HG02885 (cell line): ENCODE measurements around the gene GRID1.

ENCODE experiments used
- ATAC-seq: cut with Tn5 transposase; IDR thresholded peaks from one replicate; pipeline ENCODE4 v1.9.1; 2021; ENCODE audit warnings: mild to moderate bottlenecking; ENCODE audit not compliant: unreplicated experiment, poor library complexity

The GRID1 gene

DNA sequence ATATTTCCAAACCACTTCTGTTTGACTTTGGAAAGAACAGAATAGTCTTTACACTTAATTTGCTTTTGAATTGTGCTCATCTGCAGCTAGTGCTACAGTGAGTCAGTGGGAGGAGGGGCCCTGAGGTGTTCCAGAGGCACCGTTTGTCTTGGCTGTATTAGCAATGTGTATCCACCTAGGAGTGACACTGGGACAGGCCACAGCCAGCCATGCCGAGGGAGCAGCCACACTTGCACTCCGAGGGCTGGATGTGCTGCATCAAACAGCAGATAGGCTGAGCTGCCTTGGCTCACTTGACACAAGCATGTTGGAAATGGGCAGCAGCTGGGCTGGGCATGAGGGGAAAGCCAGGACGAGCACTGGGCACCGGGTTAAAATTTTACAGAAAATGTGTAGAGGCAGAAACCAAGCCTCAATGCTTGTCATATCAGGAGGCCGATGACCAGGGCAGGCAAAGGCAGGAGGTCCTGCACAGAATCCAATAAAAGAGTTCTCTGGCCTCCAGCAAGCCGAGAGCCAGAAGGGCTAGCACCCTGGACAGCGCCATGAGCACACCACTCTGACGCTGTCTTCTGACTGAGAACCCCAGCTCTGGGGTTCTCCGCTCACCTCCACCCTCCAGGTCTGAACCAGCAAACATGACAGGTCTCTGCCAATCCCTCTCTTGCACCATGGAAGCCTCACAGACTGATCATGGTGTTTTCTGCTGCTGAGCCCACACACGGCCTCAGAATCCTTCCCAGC, 163.3 kb downstream of the GRID1 start:
- ATAC-seq, result no peak

DNA sequence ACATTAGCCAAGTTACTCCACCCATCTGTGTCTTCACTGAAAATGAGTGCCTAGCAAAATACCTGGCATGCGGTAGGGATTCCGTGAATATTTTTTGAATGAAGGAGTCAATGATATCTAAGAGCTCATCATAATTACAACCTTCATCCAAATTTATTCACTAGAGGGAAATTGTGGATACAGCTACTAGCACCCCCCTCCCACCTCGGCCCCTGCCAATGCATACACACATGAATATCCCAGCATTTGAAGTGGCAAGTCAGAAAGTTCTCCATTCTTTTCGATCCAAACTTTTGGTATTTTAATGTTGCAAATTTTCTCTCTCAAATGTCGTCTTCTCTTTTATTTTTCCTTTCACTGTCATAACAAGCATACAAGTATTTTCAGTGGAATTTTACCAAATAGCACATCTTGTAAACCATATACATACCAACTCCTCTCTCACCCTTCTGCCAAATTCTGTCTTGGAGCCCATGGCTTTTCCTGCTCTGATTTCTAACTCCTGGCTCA, 164.3 kb downstream of the GRID1 start:
- no peak for ATAC-seq

DNA sequence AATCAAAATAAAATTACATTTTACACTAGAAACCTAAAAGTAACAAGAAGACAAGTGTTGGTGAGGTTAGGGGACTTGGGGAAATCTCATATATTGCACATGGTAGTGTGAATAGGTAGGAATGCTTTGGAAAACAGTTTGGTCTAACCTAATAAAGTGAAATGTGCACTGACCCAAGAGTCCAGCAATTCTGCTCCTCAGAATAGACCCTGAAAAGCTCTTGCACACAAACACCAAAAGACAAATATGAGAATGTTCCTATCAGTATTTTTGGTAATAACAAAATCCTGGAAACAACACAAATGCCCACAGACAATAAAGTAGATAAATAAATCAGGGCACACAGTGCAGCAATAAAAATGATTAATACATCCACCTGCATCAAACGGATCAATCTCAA, 165.7 kb downstream of the GRID1 start:
- ATAC-seq, result no peak

DNA sequence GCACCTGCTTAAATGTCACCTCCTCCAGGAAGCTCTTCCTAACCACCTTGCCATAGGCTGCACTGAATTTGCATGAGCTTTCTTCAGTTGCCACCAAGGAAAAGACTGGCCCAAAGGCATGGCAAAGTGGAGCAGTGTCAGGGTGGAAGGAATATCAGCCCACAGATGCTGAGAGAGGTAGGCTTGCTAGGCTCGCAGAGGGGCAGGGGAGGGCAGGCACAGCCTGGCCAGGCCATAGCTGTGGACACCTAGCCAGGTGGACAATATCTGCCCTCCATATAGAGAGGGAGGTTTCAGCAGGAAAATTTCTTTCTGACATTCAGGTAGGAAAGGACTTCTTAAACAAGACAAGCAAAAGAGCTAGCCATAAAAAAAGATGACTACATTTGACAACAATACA, 166.3 kb downstream of the GRID1 start:
- no peak for ATAC-seq

DNA sequence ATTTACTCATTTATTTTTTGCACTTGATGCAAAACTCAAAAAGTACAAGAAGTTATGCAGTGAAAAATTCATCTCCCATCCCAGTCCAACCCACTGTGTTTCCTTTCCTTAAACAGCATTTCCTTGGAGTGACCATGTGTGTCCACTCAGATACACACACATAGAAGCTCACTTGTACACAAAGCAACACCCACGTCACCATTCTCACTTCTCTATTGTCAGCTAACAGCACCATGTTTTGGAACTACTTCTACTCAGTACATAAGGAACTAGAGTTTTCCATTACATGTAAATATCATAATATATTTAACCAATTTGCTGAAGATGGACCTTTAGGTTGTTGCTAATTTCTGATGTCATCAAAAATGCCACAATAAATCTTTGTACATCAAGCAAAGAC, 167.6 kb downstream of the GRID1 start:
- peak; percentile 40 for ATAC-seq

DNA sequence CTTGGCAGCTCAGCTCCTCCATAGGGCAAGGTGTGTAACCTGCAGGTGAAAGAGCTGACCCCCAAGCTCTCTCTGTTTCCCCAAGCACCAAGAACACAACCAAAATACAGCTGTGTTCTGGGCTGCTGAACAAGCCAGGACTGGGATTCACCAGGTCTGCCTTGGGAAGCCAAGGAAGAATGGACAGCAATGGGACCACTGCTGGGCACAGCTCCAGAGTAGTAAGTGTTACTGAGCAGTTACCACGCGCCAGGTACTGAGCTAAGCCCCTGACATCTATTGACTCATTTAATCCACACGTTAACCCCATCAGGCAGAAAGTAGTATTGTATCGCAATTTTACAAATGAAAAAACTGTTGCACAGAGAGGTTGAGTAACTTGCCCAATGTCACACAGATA, 168.3 kb downstream of the GRID1 start:
- no peak for ATAC-seq

DNA sequence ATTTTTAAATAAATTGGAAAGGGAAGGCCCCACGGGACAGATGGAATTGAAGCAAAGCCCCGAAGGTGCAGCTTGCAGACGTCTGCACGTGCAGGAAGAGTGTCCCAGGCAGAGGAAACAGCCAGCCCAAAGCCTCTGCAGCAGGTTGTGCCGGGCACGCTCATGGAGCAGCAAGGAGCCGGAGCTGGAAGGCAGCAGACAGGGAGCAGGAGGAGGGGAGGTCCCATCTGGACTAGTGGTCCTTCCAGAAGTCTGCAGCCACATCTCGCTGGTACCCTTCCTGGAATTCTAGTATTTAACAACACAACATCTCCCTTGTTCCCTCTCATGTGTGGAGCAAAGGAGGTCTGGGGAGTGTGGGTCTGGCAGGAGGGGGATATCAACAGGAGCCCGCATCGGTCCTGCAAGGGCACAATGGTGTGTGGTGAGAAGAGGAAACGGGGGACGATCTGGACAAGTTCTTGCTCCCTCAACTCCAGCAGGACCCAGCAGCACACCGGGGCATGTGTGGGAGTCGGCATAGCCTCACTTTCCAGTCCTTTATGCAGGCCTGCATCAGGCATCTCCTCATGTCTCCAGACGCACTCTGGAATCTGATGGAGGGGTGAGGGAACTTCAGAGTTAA, 169.3 kb downstream of the GRID1 start:
- ATAC-seq, result no peak

DNA sequence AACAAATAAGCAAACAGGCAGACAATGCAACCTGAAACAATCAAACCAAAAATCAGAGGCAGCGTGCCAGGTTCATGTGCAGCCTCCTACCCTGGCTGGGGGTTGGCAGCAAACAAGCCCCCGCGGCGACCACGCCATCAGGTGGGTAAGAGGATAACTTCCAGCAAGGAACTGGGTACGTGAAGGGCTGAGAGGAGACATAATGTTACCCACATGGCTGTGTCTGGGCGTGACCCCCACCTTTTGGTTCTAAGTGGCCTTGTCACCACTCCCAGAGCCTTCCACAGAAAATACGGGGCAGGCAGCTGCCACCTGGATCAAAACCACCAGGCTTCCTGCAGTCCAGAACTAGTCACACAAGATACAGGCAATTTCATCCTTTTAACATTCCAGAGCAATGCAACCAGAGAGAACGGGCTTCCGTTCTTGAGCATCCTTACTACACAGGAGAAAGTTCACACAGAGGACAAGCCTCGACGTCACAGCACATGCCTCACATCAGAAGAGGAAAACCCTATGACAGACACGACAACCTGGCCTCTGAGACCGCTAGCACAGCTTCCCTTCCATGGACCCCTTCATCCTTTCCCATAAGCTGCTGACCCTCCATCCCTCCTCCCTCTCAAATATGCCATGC, 171.0 kb downstream of the GRID1 start:
- ATAC-seq, result no peak

DNA sequence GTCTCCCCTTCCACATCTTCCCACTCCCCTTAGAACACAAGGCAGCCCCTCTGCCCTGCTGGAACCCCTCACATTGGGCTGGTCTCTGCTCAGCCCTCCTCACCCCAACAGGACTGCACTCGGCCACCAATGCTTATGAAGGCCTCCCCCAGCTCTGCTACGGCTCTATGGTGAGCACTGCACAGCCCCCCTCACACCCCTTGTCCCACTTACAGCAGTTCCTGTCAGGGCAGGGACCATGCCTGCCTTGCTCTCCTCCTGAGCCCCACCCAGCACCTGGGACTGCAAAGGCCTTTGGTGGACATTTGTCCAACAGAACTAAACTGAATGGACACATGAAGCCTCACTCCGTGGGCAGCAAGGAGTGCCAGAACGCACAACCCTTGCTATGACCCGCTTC, 171.9 kb downstream of the GRID1 start:
- no peak for ATAC-seq

DNA sequence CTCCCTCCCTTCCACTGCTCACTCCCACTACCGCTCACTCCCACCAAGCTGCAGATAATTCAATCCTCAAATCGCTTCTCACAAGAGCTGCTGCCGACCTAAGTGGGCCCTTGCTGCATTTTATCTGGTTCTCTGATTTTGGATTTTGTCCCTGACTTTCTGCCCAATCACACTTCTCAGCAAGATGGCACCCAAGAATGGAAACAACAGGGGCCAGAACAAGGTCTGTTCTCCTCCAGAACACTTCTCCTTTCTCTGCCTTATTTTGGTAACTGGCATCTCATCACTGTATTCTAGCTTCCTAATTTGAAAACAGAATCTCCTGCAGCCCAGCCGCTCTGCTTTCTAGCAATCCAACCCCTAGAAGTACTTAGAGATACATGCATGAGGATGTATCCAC, 172.8 kb downstream of the GRID1 start:
- ATAC-seq, result no peak

DNA sequence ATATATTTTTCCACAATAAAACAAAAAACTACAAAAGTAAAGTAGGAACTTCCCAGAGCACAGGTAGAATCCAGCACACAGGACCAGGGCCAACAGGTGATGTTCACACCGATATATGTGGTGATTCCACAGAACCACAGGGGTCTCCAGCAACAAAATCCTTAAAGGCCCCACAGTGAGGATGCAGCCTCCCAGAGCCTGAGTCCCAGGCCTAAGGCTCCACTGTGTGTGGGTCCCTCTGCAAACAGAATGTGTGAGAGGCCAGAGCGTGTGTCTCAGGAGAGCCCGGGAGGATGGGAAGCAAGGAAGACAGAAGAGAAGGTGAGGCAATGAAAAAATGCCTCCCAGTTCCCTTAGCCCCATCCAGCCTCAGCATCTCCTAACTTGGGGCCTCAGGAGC, 173.9 kb downstream of the GRID1 start:
- no peak for ATAC-seq

DNA sequence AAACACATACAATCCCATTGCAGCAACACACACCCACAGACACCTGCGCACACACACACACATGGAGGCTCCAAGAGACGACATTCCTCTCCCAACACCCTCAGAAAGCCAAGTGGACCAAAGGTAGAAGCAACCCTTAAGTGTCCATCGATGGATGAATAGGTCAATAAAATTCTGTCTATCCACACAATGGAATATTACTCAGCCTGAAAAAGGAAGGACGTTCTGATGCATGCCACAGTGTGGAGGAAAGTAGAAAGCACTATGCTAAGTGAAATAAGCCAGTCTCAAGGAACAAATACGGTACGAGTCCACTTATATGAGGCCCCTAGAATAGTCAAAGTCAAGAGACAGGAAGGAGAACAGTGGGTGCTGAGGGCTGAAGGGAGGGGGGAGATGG, 174.4 kb downstream of the GRID1 start:
- ATAC-seq, result no peak

DNA sequence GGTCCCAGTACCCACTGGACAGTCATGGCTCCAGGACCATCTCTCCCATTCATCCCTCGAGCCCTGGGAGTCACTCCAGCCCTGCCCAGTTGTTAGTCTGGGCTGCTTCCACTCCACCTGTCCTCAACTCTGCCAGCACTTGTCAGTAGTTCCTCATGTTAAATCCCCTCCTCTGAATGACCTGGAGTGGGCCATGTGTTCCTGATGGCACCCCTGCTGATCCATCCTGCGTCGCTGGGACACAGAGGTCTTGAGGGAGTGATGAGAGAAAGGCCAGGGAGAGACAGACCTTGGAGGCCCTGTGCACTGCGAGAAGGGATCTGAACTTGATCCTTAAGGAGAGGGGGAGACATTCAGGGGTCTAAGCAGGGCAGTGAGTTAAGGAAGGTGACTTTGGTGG, 174.9 kb downstream of the GRID1 start:
- no peak for ATAC-seq

DNA sequence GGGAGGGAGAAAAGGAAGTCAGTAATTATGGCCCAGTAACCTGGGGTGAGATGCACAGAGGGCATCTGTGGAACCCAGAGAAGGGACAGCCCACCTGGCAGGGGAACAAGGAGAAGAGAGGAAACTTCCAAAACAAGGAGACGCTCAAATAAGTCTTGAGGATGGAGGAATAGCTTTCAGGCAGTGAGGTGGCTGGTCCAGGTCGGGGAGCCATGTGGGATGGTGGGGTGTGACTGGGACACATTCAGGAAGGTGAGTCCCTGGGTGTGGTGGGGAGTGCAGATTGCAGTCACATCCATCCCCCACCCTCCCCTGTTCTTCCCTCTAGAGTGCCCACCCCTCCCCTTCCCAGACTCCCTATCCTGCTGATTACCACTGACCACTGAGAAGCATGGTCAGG, 175.4 kb downstream of the GRID1 start:
- no peak for ATAC-seq

DNA sequence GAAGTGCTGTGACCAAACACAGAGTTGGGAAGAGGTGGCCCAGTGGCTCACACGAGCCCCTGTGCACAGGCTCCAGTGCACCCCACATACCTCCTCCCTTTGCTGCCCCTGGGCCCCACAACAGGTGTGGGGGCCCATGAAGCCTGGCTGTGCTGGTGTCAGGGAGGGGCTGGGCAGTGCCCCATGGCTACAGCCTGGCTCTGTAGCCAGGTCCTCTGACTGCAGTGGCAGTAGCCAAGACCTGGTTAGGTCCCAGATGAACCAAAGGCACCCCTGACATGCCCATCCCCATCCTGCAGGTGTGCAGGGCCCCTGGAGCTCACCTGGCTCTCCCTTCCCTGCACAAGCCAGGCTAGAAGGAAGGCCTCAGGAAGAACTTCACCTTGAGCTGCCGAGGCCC, 176.3 kb downstream of the GRID1 start:
- no peak for ATAC-seq

DNA sequence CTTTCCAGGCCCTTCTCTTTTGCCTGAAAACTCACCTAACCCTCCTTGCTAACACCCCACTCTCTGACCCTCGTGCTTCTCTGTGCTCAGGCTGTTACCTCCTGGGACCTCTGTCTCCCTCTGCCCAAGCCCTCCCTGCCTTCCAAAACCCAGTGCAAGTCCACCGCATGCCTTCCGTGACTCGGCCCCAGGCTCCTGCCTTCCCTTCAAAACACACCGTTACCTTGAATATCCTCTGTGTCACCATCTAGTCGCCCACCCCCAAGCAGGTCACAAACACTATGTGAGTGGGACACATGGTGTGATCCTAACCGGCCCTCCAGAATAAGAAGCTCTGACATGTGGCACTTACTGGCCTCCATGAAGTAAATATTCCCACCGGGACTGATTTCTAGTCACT, 176.7 kb downstream of the GRID1 start:
- no peak for ATAC-seq

DNA sequence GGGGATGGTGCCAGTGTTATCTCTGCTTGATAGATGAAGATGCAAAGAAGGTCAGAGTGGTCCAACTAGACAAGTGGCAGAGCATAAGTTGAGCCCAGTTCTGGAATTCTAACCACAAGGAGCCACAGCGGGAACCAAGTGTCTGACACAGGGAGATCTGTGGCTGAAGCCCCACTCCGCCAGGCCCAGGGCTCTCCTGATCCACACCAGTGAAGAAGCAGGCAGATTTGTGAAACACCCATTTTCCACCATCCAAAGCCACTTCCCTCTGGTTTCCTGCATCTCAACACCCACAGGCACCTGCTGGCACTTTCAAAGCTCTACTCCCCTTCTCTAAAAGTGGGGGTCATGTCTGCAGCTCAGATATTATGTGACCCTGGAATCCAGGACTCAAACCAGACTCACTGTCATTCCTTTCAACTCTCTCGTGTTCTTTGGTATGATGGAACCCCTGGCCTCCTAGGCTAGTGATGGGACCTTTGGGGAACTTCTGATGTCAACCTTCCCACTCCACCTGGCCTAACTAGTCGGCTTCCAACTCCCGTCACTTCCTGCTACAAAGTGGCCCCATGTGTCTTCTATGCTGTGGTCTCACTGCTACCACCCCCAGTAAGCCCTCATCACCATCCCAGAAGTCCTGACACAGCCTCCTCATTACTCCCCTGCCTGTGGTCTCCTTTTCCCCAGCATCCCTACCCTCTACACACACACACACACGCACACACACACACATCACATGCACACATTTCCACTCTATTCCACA, 177.6 kb downstream of the GRID1 start:
- no peak for ATAC-seq

DNA sequence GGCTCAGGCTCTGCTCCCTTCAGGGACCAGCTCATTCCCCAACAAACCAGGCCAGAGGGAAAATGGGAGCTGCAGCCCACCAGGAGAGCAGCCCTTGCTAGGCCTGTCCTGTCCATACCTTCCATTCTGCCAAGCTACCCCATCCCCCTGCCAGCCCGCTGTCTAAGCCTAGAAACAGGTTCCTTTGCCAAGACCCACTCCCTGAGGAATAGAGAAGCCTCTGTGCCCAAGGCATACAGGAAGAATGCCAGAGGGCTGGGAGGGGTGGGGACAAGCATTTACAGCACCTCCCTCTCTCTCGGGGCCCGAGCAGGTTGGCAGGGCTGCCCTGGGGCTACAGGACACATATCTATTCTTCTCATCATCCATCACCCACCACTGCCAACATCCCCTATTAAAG, 178.3 kb downstream of the GRID1 start:
- ATAC-seq, result no peak

DNA sequence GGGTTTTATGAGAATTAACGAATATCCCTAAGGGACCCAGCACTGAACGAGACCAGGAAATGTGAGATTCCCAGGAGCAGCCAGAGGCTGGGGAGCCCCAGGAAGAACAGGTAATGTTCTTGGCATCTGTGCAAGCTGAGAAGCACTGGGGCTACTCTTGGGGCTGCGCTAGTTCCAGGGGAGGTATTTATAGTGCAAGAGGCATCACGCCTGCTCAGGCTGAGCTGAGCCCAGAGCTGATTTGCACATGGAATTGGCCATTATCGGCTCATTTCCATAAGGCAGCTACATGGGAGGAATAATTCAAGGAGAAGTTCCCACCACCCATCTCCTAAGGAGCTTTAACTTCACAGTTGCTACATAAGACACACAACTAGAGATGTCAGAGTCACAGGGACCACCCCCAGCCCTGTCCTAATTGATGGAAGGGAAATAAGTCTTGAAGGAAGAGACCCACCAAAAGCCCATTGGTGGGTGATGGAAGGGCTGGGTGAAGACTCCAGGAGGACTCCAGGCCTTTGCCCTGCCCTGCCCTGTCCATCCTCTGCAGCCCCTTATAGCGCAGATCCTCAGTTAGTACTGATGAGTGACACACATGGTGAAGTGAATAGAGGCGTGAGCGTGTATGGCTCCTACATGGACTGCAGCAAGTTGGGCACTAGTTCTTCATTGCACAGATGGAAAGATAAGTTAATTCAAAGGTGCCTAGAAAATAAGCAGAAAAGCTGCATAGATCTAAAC, 178.9 kb downstream of the GRID1 start:
- no peak for ATAC-seq

DNA sequence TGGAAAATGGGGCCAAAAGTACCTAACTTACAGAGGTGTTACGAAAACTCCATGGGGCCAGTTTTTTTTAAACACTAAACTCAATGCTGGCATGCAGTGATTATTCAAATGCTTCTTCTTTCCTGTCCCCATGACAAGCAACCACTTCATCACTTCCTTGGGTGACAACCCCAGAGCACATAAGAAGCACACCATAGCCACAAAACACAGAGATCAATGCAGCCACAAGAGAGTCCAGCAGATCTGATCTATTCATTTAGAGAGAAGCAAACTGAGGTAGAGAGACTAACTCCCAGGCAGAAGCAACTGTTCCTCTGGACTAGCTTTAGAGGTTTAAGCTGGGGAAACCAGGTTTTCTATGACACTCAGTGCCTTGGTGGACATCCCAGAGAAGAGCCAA, 180.0 kb downstream of the GRID1 start:
- ATAC-seq, result no peak
